ENCODE data around the gene RBBP6. TPM values are rescaled to one million over a fixed set of nuclear protein-coding genes. Genes with fewer than 3 reads are reported as not detected.

The RBBP6 gene
- polyA plus RNA-seq, 1 experiment = 11.7 TPM

DNA sequence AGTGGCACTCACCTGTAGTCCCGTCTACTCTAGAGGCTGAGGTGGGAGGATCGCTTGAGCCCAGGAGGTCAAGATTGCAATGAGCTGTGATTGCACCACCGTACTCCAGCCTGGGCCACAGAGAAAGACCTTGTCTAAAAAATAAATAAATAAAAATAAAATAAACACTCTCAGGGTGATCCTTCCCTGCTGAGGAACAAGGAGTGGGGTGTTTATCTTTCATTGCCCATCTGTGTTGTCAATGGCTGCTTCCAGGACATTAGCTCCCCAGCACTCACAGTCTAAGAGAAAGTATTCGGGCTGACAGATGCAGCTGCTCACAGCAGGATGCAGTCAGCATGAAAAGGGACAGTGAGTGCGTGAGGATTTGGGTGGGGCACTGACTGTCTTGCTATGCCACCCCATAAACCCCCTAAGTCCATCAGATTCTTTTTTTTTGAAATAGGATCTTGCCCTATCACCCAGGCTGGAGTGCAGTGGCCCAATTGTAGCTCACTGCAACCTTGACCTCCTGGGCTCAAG, 31.3 kb upstream of the RBBP6 start:
- no peak for DNase-seq (ENCODE audit: low read depth)
- Histone ChIP-seq H3K4me3 (ENCODE audit: low read depth, low read length) (no peak overlapping the region), H3K36me3 (ENCODE audit: control insufficient read depth, insufficient read depth, low read length) (no peaks in the 10 kb centered on the region), H3K27me3 (ENCODE audit: control insufficient read depth, insufficient read depth, low read length) (peaks cover 3% of the 10 kb centered on the region; the same call in 1 of the 2 replicates)
- ChIA-PET CTCF (interaction anchor here (0.8 to 2.0 kb wide), 3 partner anchors 464 to 497 kb away, joined by 4 to 5 read pairs (median 5); no protein-coding TSS in a partner anchor), POLR2A (no interaction called here)
- no peak for TF ChIP-seq CTCF (IDR thresholded peaks at IDR 0.05; ENCODE audit: insufficient read depth, low read depth, low read length)

DNA sequence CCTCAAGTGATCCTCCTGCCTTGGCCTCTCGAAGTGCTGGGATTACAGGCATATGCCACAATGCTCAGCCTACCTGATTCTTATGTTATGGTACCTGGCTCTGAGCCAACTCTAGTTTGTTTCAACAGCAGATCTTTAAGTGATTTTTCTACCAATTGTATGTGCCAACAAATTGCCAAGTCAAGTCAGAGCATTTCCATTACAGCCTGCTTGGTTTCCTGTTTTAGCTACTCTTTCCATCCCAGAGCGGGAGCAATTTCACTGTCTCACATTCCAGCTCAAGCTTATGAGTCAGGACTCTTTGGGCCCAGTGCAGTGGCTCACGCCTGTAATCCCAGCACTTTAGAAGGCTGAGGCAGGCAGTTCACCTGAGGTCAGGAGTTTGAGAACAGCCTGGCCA, 30.8 kb upstream of the RBBP6 start:
- POLR2A ChIA-PET = no interaction called here
- H3K36me3 ChIP-seq (ENCODE audit: control insufficient read depth, insufficient read depth, low read length) = no peaks in the 10 kb centered on the region
- H3K4me3 ChIP-seq (ENCODE audit: low read depth, low read length) = no peak overlapping the region
- no peak for DNase-seq (ENCODE audit: low read depth)
- CTCF ChIA-PET = interaction anchor here (0.7 to 2.0 kb wide), 4 partner anchors 470 to 720 kb away, joined by 3 to 5 read pairs (median 4); no protein-coding TSS in a partner anchor
- peaks cover 3% of the 10 kb centered on the region; the same call in 1 of the 2 replicates for H3K27me3 ChIP-seq (ENCODE audit: control insufficient read depth, insufficient read depth, low read length)
- TF ChIP-seq CTCF (IDR thresholded peaks at IDR 0.05; ENCODE audit: insufficient read depth, low read depth, low read length) = no peak

DNA sequence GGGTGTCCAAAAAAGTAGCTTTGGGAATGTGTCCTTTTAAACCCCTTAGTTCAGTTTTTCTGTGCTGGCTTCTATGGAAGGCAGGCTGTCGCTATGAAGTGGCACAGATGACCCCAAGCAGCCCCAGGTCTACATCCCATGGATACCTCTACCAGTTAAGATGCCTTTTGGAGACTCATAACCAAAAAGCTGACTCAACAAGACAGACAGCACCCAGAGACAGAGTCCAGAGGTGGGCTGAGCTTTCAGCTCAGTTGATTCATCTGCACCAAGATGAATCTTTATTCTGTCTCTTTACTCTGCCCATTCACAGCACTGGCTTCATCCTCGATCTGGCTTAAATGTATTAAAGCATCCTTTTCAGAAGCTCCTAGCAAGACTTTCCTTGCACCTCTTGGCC, 29.8 kb upstream of the RBBP6 start:
- Histone ChIP-seq H3K27me3 (ENCODE audit: control insufficient read depth, insufficient read depth, low read length) (peaks cover 3% of the 10 kb centered on the region; the same call in 1 of the 2 replicates), H3K4me3 (ENCODE audit: low read depth, low read length) (no peak overlapping the region), H3K36me3 (ENCODE audit: control insufficient read depth, insufficient read depth, low read length) (no peaks in the 10 kb centered on the region)
- CTCF ChIA-PET = no interaction called here
- TF ChIP-seq CTCF (IDR thresholded peaks at IDR 0.05; ENCODE audit: insufficient read depth, low read depth, low read length) = no peak
- no peak for DNase-seq (ENCODE audit: low read depth)
- POLR2A ChIA-PET = no interaction called here

- POLR2A ChIA-PET = no interaction called here
- no peak for DNase-seq (ENCODE audit: low read depth)
- CTCF ChIA-PET = no interaction called here
- no peak for TF ChIP-seq CTCF (IDR thresholded peaks at IDR 0.05; ENCODE audit: insufficient read depth, low read depth, low read length)
- H3K4me3 ChIP-seq (ENCODE audit: low read depth, low read length) = no peak overlapping the region
- peaks cover 7% of the 10 kb centered on the region for H3K27me3 ChIP-seq (ENCODE audit: control insufficient read depth, insufficient read depth, low read length)
- H3K36me3 ChIP-seq (ENCODE audit: control insufficient read depth, insufficient read depth, low read length) = no peaks in the 10 kb centered on the region
Measured at GRCh38 chr16:24511174-24511573, 28.2 kb upstream of the RBBP6 start.

- ChIA-PET CTCF (no interaction called here), POLR2A (no interaction called here)
- TF ChIP-seq CTCF (IDR thresholded peaks at IDR 0.05; ENCODE audit: insufficient read depth, low read depth, low read length) = no peak
- peaks cover 7% of the 10 kb centered on the region for H3K27me3 ChIP-seq (ENCODE audit: control insufficient read depth, insufficient read depth, low read length)
- no peak overlapping the region for H3K4me3 ChIP-seq (ENCODE audit: low read depth, low read length)
- H3K36me3 ChIP-seq (ENCODE audit: control insufficient read depth, insufficient read depth, low read length) = no peaks in the 10 kb centered on the region
- no peak for DNase-seq (ENCODE audit: low read depth)
Measured at GRCh38 chr16:24511792-24512191, 27.6 kb upstream of the RBBP6 start.
